DMS153 (cell line): ENCODE measurements around the gene REXO1.

Source experiments
- DNase-seq: peaks from one replicate; lab custom pipeline; 2025; lab: John Stamatoyannopoulos, UW

REXO1 gene

DNA sequence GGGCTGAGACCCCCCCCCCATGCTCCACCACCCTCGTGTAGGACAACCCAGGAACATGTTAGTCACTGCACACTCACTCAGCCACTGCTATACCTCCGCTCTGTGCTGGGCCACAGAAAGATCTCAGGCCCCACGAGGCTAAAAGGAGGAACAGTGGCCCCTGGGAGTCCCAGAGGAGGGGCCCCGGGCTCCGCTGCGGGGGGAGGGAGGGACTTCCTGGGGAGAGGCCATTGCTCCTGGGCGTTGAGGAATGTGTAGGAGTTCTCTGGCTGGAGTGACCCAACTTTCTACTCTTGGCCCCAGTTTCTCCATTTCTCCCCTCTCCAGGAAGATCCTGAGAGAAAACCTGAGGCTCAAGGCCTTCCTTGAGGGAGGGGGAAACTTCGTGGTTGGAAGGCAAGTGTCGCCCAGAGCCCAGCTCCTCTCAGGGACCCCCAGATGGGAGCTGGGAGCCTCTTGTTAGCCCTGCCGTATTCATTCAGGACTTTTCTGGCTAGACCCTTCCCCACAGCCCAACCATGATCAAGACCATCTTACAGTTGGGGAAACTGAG is 81.4 kb downstream of the REXO1 start:
- DNase-seq, result no peak

DNA sequence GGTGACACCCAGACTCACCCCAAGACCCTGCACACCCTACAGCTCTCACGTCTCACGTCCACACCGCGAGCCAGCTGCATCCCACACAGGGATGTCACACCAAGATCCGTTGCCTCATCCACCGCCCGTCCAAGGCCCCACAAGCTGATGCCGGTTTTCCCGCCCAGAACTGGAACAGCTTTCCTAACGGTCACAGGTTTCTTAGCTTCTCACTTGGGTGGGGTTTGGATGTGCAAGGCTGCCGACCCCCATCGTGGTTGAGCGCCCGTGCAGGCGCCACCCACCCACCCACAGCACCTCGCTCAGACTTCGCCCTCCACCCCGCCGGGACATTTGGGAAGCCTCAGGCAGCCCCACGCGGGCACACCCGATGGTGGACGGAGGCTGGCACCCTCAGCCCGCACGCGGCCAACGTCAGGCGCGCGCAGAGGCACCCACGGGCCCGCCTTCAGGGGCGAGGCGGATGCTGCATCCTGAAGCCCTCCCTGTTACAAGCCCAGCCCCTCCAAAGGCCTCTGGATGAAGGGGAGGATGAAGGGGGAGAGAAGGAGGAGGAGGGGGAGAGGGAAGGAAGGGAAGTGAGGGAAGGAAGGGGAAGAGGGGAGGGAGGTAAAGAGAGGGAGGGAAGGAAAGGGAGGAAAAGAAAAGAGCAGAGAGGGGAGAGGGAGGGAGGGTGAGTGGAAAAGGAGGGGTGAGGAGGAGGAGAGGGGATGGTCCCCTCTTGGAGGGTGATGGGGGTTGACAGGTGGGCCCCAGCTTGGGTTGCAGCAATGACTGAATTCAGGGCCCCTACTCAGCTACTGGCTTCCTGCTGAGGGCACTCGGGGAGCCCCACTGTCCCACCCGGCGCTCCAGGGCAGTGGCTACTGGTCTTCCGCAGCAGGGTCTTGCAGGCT is 82.1 kb downstream of the REXO1 start:
- no peak for DNase-seq
